OCI-LY1 (cell line): Measurements from ENCODE around the gene KIF25.

Experiments used
- H2AFZ ChIP-seq: fragments of 200-600 bp; sonication (generic), shearing (Covaris generic); 2 replicates; pipeline ENCODE4 v1.6.0; 2014; ENCODE audit warnings: antibody characterized with exemption, mild to moderate bottlenecking, low read length
- H3F3A ChIP-seq: fragments of 200-600 bp; sonication (generic), shearing (Covaris generic); 2 replicates; pipeline ENCODE4 v1.6.0; 2014; ENCODE audit warnings: mild to moderate bottlenecking, antibody characterized with exemption, low read length, moderate library complexity; ENCODE audit not compliant: insufficient read depth
- H3K27ac ChIP-seq: fragments of 200-600 bp; sonication (generic); 2 replicates; pipeline ENCODE4 v1.5.1; 2014; ENCODE audit warnings: low read length, mixed run types, mild to moderate bottlenecking, low read depth; ENCODE audit not compliant: poor library complexity, severe bottlenecking
- H3K27me3 ChIP-seq: fragments of 200-600 bp; sonication (generic); 2 replicates; pipeline ENCODE4 v1.6.0; 2014; ENCODE audit warnings: antibody characterized with exemption, mild to moderate bottlenecking, low read length, moderate library complexity; ENCODE audit not compliant: insufficient read depth
- H3K36me3 ChIP-seq: fragments of 200-600 bp; sonication (generic); 2 replicates; pipeline ENCODE4 v1.6.1; 2014; ENCODE audit warnings: mild to moderate bottlenecking, antibody characterized with exemption, low read length, moderate library complexity, mixed read lengths; ENCODE audit not compliant: insufficient read depth
- H3K4me1 ChIP-seq: fragments of 200-600 bp; sonication (generic); 2 replicates; pipeline ENCODE4 v1.5.1; 2014; ENCODE audit warnings: mild to moderate bottlenecking, low read length, moderate library complexity; ENCODE audit not compliant: insufficient read depth, severe bottlenecking
- H3K4me2 ChIP-seq: fragments of 200-600 bp; sonication (generic), shearing (Covaris generic); 2 replicates; pipeline ENCODE4 v1.6.1; 2014; ENCODE audit warnings: low read length
- H3K4me3 ChIP-seq: fragments of 200-600 bp; sonication (generic); 2 replicates; pipeline ENCODE4 v1.5.1; 2014; ENCODE audit warnings: low read length, low read depth, mild to moderate bottlenecking, mixed read lengths; ENCODE audit not compliant: poor library complexity, severe bottlenecking
- H3K79me2 ChIP-seq: fragments of 200-600 bp; shearing (Covaris generic); 2 replicates; pipeline ENCODE4 v1.6.1; 2016; ENCODE audit warnings: mixed run types, low read length, mixed read lengths; ENCODE audit not compliant: insufficient read depth
- H3K9ac ChIP-seq: fragments of 200-600 bp; sonication (generic), shearing (Covaris generic); 2 replicates; pipeline ENCODE4 v1.6.1; 2014; ENCODE audit warnings: mild to moderate bottlenecking, low read length, mixed read lengths
- H3K9me2 ChIP-seq: fragments of 200-600 bp; sonication (generic), shearing (Covaris generic); 2 replicates; pipeline ENCODE4 v1.6.1; 2014; ENCODE audit warnings: low read depth, mild to moderate bottlenecking, low read length, mixed read lengths
- H3K9me3 ChIP-seq: fragments of 200-600 bp; shearing (Covaris generic); 2 replicates; pipeline ENCODE4 v1.6.1; 2014; ENCODE audit warnings: low read length, mixed read lengths
- H4K20me1 ChIP-seq: fragments of 200-600 bp; sonication (generic), shearing (Covaris generic); 2 replicates; pipeline ENCODE4 v1.6.0; 2016; ENCODE audit warnings: mild to moderate bottlenecking, low read length; ENCODE audit not compliant: insufficient read depth
- EZH2 ChIP-seq: fragments of 200-600 bp; sonication (generic), shearing (Covaris generic); IDR thresholded peaks from 2 replicates; pipeline ENCODE4 v1.8.0; 2017; ENCODE audit warnings: borderline replicate concordance, mixed run types, mild to moderate bottlenecking, antibody characterized with exemption, low read length, moderate library complexity, mixed read lengths
- TF ChIP-seq, protein P1 (sequence below): fragments of 200-600 bp; sonication (generic), shearing (Covaris generic); IDR thresholded peaks from 2 replicates; pipeline ENCODE4 v1.5.1; 2017; ENCODE audit warnings: mild to moderate bottlenecking, antibody characterized with exemption, low read length, moderate library complexity, mixed read lengths

Gene KIF25

GRCh38 chr6:168049706-168050224 lies 52.3 kb downstream of the KIF25 start:
- Histone ChIP-seq H3K9ac (no peak overlapping the region), H3K9me3 (no peaks in the 10 kb centered on the region), H3F3A (no peaks in the 10 kb centered on the region), H3K27me3 (no peaks in the 10 kb centered on the region; the same call in 1 of the 2 replicates), H3K4me2 (no peak overlapping the region), H3K79me2 (no peaks in the 10 kb centered on the region), H3K9me2 (no peaks in the 10 kb centered on the region), H3K4me3 (no peak overlapping the region), H4K20me1 (no peaks in the 10 kb centered on the region), H3K27ac (no peak overlapping the region), H3K4me1 (no peaks in the 10 kb centered on the region), H3K36me3 (no peaks in the 10 kb centered on the region), H2AFZ (no peak overlapping the region)
- no peak for TF ChIP-seq EZH2
- TF ChIP-seq, protein P1, sequence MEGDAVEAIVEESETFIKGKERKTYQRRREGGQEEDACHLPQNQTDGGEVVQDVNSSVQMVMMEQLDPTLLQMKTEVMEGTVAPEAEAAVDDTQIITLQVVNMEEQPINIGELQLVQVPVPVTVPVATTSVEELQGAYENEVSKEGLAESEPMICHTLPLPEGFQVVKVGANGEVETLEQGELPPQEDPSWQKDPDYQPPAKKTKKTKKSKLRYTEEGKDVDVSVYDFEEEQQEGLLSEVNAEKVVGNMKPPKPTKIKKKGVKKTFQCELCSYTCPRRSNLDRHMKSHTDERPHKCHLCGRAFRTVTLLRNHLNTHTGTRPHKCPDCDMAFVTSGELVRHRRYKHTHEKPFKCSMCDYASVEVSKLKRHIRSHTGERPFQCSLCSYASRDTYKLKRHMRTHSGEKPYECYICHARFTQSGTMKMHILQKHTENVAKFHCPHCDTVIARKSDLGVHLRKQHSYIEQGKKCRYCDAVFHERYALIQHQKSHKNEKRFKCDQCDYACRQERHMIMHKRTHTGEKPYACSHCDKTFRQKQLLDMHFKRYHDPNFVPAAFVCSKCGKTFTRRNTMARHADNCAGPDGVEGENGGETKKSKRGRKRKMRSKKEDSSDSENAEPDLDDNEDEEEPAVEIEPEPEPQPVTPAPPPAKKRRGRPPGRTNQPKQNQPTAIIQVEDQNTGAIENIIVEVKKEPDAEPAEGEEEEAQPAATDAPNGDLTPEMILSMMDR: no peak

DNA sequence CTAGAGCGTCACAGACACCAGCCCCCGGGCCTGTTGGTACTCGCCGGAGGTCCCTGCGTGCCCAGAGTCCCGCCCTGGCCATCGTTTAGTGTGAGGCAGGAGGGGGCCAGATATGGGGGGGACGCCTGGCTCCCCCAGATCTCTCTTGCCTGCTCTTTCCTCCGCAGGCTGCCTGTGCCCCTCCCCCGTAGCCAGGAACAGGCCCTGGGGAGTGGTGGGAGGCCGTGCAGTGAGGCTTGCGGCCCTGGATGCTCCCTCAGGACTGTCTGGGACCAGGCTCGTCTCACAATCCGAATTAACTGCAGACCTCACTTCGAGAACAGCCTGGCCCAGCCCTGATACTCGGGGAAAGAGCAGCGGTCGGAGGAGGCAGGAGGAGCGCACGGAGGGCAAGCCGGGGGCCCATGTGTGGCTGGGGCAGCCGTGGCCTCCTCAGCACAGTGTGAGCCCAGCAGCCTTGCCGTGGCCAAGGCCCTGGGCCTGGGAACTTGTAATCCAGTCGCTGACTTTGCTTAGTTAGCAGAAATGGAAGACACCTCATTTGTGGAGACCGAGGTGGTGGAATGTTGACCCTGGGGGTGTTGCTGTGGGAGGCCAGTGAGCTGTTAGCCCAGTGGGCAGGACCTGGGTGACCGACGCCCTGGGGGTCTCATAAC lies 52.9 kb downstream of the KIF25 start:
- Histone ChIP-seq H3K9ac (no peak overlapping the region), H3K9me2 (no peaks in the 10 kb centered on the region), H3F3A (no peaks in the 10 kb centered on the region), H4K20me1 (no peaks in the 10 kb centered on the region), H3K79me2 (no peaks in the 10 kb centered on the region), H3K4me3 (no peak overlapping the region), H3K9me3 (no peaks in the 10 kb centered on the region), H3K36me3 (no peaks in the 10 kb centered on the region), H3K4me1 (no peaks in the 10 kb centered on the region), H3K27me3 (no peaks in the 10 kb centered on the region; the same call in 1 of the 2 replicates), H3K27ac (no peak overlapping the region), H3K4me2 (no peak overlapping the region), H2AFZ (no peak overlapping the region)
- TF ChIP-seq, protein P1: no peak
- TF ChIP-seq EZH2: no peak

- Histone ChIP-seq H4K20me1 (no peaks in the 10 kb centered on the region), H3K9me3 (no peaks in the 10 kb centered on the region), H3K4me1 (no peaks in the 10 kb centered on the region), H2AFZ (no peak overlapping the region), H3F3A (no peaks in the 10 kb centered on the region), H3K79me2 (no peaks in the 10 kb centered on the region), H3K9me2 (no peaks in the 10 kb centered on the region), H3K36me3 (no peaks in the 10 kb centered on the region), H3K27me3 (no peaks in the 10 kb centered on the region; the same call in 1 of the 2 replicates), H3K27ac (no peak overlapping the region), H3K4me3 (no peak overlapping the region), H3K4me2 (no peak overlapping the region), H3K9ac (no peak overlapping the region)
- no peak for TF ChIP-seq EZH2
- TF ChIP-seq, protein P1: peak; percentile 15; the same call in 1 of the 2 replicates
Measured at GRCh38 chr6:168050881-168051586, 53.6 kb downstream of the KIF25 start.
